T-helper 22 cell (primary cell): ENCODE data around the gene RCBTB1.

Experiments used
- DNase-seq: peaks from one replicate; pipeline ENCODE4 v3.0.0-alpha.2; 2020; ENCODE audit warnings: low read depth

The RCBTB1 gene

DNA sequence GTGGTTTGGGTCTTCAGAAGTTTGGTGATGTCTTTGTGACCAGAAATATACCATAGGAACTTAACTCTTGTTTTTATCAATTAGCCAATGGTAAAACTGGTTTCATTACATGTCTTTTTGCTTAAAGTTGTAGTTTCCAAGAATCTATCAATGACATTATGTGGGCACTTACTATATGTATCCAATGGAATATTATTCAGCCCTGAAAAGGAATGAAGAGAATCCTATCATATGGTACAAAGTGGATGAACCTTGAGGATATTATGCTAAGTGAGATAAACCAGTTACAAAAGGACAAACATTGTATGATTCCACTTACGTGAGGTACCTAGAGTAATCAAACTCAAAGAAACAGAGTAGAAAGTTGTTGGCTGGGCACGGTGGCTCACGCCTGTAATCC, 26.4 kb downstream of the RCBTB1 start:
- DNase-seq, result no peak

DNA sequence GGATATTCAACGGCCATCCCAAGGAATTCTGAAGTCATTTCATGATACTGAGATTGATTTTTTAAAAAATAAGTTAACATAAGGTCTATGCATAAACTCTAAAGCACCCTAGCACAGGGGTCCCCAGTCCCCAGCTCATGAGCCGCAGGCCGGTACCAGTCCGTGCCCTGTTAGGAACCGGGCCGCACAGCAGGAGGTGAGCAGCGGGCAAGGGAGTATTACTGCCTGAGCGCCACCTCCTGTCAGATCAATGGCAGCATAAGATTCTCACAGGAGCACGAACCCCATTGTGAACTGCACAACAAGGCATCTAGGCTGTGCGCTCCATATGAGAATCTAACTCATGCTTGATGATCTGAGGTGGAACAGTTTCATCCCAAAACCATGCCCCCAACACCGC, 31.0 kb downstream of the RCBTB1 start:
- DNase-seq, result no peak

DNA sequence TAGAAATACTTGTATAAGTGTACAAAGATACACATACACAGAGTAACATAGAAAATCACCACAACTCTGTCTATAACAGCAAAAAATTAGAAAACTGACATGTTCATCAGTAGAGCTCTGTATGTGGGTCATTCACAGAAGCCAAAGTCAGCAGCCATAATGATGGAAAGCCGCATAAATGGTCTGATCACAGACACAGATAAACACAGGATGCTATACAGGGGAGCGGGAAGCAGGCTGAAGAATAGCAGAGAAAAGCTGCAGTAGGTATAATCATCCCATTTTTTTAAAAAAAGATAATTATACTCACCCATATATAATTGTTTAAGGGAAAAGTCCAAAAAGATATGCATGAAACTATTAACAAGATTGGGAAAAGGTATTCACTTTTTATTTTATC, 31.5 kb downstream of the RCBTB1 start:
- DNase-seq, result no peak

DNA sequence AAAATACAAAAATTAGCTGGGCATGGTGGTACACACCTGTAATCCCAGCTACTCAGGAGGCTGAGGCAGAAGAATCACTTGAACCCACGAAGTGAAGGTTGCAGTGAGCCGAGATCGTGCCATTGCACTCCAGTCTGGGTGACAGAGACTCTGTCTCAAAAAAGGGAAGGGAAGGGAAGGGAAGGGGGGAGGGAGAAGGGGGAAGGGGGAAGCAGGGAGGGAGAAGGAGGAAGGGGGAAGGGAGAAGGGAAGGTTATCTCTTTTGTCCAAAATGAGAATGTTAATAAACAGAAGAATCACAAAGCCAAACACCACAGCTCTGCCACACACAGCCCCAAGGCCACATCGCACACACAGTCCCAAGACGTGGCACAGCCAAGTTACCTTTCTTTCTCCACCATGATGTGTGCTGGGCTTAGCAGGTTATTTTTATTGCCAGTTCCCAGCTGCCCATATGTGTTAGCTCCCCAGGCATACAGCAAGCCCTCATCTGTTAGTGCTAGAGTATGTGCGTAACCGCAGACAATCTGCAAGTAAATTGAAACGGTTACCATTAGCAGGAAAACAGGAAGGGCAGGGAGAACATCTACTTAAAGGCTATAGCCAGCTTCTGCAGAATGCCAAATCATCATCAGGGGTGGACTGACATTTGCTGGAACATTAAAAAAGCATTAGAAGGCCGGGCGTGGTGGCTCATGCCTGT, 34.3 kb downstream of the RCBTB1 start:
- DNase-seq, result no peak

DNA sequence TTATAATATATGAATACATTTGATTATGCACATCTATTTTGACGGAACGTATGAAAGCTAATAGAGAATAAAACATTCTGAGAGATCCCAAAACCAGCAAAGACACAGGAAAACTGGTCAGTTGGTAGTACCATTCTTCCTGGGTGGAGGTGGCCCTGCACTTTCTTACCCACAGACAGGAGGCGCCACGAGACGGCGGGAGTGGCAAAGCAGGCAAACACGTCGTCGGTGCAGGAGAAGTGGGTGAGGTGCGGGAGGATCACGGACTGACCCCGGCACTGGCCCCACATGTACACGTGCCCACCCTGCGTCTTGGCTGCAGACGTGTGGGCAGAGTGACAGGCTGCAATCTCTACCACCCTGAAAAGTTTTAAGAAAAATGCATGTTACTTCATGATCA, 36.1 kb downstream of the RCBTB1 start:
- no peak for DNase-seq

DNA sequence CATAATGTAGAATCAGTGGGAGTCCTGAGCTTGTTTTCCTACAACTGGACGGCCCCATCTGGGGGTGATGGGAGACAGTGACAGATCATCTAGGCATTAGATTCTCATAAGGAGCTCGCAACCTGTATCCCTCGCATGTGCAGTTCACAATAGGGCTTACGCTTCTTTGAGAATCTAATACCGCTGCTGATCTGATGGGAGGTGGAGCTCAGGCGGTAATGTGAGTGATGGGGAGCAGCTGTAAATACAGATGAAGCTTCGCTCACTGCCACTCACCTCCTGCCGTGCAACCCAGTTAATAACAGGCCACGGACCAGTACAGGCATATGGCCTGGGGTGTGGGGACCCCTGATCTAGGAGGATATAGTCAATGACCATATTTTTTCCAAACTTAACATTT, 38.8 kb downstream of the RCBTB1 start:
- no peak for DNase-seq

DNA sequence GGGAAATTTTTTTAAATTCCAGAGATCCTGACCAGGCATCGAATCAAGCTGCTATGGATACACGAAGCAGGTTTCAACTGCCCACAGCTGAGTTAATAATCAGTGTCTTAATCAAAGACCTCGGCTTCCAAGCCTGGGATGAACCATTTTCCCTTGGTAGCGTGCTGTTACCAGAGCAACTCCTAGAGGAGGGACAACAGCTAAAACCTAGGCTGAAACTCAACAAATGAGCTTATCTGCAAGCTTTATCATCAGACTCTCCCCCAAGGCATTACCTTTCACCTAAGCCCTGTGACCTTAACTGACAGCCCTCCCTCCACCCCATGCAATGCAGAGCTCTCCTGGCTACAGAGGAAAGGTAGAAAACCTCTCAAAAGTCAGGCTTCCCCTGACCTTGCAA, 39.7 kb downstream of the RCBTB1 start:
- DNase-seq, result no peak

DNA sequence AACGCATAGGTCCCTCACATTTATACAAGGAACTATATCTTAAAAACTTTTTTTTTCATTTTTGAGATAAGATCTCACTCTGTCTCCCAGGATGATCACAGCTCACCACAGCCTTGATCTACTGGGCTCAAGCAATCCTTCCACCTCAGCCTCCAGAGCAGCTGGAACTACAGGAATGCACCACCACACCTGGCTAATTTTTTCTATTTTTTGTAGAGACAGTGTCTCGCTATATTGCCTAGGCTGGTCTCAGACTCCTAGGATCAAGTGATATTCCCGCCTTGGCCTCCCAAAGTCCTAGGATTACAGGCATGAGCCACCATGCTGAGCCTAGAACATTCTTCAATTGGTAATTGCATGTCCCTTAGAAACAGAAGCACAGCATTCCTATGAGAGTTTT, 41.7 kb downstream of the RCBTB1 start:
- no peak for DNase-seq

DNA sequence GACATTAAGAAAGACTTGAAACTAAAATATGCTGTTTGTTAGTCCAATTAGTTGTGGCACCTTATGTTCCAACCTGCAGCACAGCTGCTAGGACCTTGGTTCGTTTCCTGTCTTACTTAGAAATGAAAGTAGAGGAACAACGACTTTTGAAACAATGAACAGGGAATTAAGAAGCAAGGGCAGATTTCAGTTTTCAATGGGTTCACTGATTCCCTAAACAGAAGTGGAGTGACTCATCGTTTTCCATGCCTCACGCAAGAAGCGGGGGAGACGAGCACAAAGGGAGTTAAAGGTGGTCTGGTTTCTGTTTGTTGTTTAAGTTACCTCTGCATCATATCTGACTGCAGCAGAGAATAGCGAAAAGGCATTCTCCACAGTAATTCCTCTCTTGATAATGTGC, 44.8 kb downstream of the RCBTB1 start:
- no peak for DNase-seq

DNA sequence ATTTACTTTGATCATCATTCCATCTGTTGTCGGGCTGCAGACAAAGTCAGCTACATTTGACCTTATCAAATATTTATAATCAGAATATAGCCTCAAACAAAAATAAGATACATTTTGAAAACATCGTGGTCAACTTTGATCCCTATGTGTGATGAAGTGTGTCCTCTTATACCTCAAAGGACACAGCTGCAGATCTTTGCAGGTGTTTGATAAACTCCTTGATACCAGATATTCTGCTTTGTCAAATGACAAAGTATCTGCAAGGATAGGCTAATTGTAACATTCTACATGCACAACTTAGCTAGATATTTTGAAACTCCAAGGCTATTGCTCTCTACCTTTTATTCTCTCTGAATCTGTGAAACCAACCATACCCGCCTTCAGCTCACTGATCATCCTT, 45.6 kb downstream of the RCBTB1 start:
- DNase-seq, result no peak

DNA sequence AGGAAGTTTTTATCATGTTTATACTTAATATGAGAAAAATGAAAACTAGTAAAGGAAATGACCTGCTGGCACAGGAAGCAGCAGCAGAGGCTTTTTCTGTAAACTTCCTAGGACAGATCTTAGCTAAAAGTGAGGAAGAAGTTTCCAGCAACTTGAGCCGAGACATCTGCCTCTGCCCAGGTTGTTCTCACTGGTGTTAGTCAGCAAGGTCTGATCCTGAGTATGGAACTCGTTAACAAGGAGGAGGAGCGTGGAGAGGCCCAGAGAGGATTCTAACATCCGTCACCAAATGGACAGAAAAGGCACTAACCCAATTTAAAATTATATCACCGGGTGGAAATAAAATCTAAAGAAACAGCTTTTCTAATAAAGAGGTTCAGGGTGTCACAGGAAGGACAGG, 46.0 kb downstream of the RCBTB1 start:
- no peak for DNase-seq

DNA sequence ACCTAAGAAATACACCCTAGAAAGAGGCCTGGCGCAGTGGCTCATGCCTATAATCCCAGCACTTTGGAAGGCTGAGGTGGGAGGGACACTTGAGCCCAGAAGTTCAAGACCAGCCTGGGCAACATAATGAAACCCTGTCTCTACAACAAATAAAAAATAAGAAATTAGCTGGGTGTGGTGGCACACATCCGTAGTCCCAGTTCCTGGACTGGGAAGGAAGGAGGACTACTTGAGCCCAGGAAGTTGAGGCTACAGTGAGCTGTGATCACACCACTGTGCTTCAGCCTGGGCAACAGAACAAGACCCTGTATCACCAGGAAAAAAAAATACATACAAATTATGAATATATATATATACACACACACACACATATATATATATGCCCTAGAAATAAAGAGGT, 47.0 kb downstream of the RCBTB1 start:
- no peak for DNase-seq

DNA sequence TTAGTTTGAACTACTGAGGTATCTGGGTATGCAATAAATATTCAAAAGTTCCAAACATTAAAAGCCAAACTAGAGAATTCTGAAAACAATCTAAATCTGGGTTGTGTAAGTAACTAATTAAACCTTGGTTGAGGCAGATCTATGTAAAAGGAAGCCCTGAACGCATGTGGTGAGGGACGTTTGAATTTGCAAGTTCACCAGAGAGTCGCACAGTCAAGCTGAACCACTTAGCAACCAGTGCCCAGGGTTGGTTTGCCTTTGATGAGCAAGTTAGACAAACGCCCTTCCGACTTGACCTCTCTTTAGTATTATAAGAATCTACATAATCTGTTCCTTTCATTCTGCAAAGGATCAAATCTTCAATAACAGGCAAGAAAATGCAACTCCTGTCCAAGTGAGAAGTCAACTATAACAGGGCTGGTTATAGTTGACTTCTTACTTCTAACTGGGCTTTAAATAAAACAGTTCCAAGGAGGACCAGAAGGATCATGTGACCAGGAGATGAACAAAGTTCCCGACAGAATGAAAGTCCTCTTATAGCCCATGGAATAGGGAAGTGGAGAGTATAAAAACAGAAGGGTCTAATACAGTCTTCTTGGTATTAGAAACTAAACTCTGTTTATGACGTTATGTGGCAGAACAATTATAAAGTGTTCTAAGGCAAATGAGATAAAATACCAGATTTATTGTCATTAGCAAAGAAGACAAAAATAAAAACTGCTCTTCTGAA, 49.0 kb downstream of the RCBTB1 start:
- no peak for DNase-seq

DNA sequence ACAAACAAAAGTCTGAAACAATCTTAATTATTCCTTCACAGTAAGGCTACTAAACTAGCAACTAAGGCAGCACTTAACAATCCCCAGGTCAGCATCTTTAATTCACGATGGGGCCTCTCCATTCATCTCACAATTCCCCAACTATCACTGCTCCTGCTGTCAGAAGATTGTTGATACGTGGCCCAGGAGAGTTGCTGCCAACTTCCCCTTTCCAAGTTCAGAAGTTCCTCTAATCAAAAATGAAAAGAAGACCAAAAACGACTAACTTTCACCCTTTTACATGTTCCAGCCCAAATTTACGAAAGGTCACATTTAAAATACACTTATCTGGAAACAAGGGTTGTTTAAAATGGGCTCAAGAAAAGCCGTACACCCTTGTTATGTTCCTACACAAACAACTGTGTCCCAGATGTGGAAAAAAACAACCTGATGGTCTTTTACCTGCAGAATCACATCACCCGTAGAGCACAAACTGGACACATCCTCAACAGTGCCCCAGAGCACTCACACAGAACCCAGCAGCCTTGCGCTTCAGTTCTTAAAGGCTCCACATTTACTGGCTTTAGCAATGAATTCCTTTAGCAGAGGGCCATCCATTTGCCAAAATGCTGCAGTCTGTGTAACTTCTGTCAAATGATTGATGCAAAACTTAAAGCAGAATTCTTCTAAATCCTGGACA, 51.6 kb downstream of the RCBTB1 start:
- DNase-seq, result no peak

DNA sequence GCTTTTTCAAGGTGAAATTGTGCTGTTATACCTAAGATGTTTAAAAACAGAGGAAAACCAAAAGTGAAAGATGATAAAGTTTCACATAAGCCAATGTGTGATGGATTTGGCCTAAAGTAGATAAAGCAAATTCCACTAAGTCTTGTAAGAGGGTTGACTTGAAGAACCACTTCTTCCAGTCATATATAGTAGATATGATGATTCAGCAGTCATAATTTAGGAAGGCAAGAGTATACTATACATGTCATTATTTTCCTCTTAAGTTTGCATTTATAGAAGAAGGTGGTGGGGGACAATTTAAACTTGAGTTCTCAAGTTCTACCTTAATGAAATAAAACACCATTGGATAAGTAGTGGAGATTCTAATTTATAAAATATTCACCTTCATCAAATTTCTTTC, 52.3 kb downstream of the RCBTB1 start:
- no peak for DNase-seq

DNA sequence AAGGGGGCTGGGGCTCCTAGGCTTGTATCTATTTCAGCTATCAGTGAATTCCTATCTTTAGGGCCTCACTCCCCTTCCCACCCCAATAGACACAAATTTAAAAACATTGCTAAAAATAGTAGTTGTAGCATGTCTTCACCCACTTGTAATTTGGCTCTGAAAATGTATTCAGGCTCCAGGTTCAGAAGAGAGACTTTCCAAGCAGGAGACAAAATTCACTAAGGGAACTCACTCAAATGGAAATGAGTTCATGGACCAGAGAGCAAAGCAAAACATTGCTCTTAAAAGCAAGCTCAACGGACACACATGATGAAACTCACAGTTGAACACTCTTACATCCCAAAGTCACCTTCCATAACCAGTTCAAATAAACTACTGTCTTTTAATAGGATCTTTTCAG, 52.8 kb downstream of the RCBTB1 start:
- DNase-seq, result no peak

DNA sequence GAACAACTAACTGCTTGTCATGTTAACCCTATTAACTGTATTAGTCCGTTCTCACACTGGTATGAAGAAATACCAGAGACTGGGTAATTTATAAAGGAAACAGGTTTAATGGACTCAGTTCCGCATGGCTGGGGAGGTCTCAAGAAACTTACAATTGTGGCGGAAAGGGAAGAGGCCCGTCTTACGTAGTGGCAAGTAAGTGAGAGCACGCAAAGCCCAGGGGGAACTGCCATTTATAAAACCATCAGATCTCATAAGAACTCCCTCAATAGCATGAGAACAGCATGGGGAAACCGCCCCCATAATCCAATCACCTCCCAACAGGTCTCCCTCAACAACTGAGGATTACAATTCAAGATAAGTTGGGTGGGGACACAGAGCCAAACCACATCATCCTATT, 54.9 kb downstream of the RCBTB1 start:
- no peak for DNase-seq

DNA sequence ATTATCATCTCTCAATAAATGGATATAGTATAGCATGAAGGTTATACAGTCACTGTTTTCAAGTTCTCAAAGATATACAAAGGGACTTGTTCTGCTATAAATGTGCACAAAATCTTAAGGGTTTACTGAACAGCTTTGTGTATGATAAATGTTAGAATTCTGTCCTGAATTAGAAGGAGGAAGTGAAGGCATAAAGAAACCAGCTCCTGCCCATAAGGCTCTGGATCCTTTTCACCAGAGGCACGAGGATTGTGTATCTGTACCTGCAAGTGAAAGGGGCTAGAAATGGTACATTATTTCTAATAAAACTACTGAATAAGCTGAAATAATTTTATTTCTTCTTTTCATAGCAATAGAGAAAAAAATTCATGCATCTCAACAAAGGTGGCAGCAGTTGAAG, 57.2 kb downstream of the RCBTB1 start:
- DNase-seq, result no peak

DNA sequence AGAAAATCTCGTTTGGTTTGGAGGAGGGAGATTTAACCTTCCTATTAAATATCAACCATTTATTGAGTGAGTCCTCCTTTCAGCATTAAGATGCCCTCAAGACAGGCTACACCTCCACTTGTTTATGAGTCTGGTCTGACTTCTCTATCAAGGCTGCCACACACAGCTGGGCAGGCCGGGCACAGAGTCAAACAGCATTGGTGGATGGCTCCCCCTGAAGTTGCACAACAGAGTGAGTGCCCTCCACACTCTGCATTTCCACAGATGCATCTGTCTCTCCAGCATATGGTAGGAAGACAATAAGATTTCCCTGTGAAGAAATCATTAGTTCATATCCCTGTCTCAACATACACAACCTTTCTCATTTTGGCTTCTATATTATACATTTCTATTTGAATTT, 58.2 kb downstream of the RCBTB1 start:
- no peak for DNase-seq

DNA sequence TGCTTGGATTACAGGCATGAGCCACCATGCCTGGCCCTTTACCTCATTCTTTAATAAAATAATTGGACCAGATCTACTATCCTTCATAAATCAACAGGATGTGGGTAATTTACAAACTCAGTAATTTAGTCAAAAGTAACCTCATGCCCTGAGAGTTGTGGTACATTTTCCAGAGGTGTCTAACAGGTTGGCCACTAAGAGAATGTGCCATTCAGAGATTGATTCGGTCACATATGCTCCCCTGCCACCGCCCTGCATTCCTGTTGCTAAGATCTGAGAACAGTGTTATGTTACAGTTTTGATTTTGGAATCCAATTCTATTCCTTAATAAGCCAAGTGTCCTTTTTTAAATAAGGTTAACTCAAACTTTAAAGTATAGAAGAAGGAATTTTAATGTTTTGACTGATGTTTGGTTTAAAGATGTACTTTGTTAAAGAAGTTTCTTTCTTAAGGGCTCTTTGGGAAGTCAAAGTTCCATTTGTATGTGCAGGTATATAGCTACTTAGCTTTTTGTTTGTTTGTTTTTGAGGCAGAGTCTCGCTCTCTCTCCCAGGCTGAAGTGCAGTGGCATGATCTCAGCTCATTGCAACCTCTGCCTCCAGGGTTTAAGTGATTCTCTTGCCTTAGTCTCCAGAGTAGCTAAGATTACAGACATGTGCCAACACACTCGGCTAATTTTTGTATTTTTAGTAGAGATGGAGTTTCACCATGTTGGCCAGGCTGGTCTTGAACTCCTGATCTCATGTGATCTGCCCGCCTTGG, 60.4 kb downstream of the RCBTB1 start:
- DNase-seq, result no peak

DNA sequence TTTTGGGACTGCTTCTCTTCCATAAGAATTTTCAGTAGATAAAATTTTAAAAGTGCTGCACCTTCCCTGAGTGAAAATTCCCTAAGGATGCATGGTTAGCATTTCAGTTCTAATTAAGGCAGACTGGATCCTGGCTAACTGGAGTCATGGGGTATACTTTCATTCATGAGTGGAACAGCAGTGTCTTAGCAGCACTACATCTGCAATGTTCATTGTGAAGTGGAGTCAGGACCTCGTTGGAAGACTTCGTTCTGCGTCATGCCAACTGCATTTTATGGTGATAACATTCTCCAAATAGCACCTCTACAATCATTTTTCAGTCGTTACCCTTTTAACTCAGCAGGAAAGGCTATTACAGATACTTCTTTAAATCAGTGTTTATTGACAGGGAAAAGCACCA, 64.1 kb downstream of the RCBTB1 start:
- no peak for DNase-seq

DNA sequence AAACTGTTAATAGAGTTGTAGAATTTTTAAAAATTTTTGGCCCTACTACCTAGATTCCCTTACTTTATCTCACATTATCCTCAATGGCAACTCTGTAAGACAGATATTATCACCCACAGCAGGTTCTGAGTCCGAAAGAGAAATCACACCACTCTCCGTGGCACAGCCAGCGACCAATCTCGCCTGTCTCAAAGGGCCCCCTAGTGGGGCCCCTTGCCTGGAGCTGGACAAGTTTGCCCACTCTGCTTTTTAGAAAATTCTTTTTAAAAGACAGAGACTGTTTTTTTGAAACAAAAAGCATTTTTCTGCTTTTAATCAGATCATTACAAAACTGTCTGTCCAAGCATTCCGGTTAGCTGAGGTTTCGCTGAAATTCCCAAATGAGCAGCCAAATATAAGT, 67.9 kb downstream of the RCBTB1 start:
- no peak for DNase-seq

DNA sequence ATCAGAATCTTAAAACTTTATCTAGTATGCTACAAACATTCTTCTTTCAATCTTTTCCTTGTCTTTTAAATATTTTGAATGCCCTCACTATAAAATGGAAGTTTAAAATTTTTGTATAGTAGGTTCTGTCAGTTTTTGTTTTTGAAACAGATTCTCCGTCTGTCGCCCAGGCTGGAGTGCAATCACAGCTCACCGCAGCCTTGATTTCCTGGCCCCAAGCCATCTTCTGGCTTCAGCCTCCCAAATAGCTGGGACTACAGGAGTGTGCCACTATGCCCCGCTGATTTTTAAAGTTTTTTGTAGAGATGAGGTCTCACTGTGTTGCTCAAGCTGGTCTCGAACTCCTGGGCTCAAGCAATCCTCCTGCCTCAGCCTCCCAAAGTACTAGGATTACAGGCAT, 68.9 kb downstream of the RCBTB1 start:
- no peak for DNase-seq
